ENCODE results near the gene TMEM132C.

- TF ChIP-seq CTCF (conservative IDR thresholded peaks at IDR 0.05) (no peak), ZFX (IDR thresholded peaks at IDR 0.05) (no peak)
Measured at GRCh38 chr12:128606051-128606450, 339.1 kb downstream of the TMEM132C start.

Data from C4-2B (cell line).